ENCODE results near the gene GKN1. TPM values are rescaled to one million over a fixed set of nuclear protein-coding genes. Genes with fewer than 3 reads are reported as not detected.
"Not testable (repeated sequence)": the region's sequence is repeated elsewhere in the genome, so short reads cannot be mapped to it uniquely, and the experiment has no call there.

The GKN1 gene
- total and polyA plus RNA-seq, 4 donors, result 0.15 TPM; not detected in 3

- H3K36me3 ChIP-seq (ENCODE audit: control insufficient read depth in 4 of 4, insufficient read depth in 4 of 4, low read length in 4 of 4), result no peaks in the 10 kb centered on the region
- no peaks in the 10 kb centered on the region for H3K9me3 ChIP-seq (ENCODE audit: control insufficient read depth in 4 of 4, insufficient read depth in 3 of 4, low read length in 3 of 4)
- WGBS, 2 donors, result 44% methylated on average over 3 of the region's 3 CpGs
- ATAC-seq (ENCODE audit: insufficient read depth, low FRiP score) (peak; percentile 55), DNase-seq (peak in 2 of 3 donors; percentile 33)
- no peak overlapping the region for H3K9ac ChIP-seq (ENCODE audit: insufficient read depth in 1 of 2, low read length in 2 of 2)
- no peak for TF ChIP-seq CTCF (IDR thresholded peaks at IDR 0.05; ENCODE audit: control extremely low read depth, extremely low read depth)
- no peaks in the 10 kb centered on the region for H3K27me3 ChIP-seq (ENCODE audit: control insufficient read depth in 3 of 3, insufficient read depth in 3 of 3, low read length in 2 of 3)
- H3K27ac ChIP-seq (ENCODE audit: low read depth in 1 of 2, low read length in 1 of 2), result no peak overlapping the region
- no peak overlapping the region for H3K4me3 ChIP-seq
- peaks cover 0 to 7% (median 0%) of the 10 kb centered on the region in 5 donors for H3K4me1 ChIP-seq (ENCODE audit: control insufficient read depth in 5 of 5, insufficient read depth in 5 of 5, low read length in 5 of 5)
Measured at GRCh38 chr2:68946117-68946516, 28.3 kb upstream of the GKN1 start.

- TF ChIP-seq CTCF (IDR thresholded peaks at IDR 0.05; ENCODE audit: control extremely low read depth, extremely low read depth), result no peak
- WGBS, 2 donors, result 34 to 63% methylated on average over 1 of the region's 1 CpG
- Histone ChIP-seq H3K9ac (ENCODE audit: insufficient read depth in 1 of 2, low read length in 2 of 2) (no peak overlapping the region), H3K9me3 (ENCODE audit: control insufficient read depth in 4 of 4, insufficient read depth in 3 of 4, low read length in 3 of 4) (no peaks in the 10 kb centered on the region), H3K27me3 (ENCODE audit: control insufficient read depth in 3 of 3, insufficient read depth in 3 of 3, low read length in 2 of 3) (no peaks in the 10 kb centered on the region), H3K27ac (ENCODE audit: low read depth in 1 of 2, low read length in 1 of 2) (no peak overlapping the region), H3K4me1 (ENCODE audit: control insufficient read depth in 5 of 5, insufficient read depth in 5 of 5, low read length in 5 of 5) (peaks cover 0 to 5% (median 0%) of the 10 kb centered on the region in 5 donors), H3K36me3 (ENCODE audit: control insufficient read depth in 4 of 4, insufficient read depth in 4 of 4, low read length in 4 of 4) (no peaks in the 10 kb centered on the region), H3K4me3 (no peak overlapping the region)
- ATAC-seq (ENCODE audit: insufficient read depth, low FRiP score) (no peak), DNase-seq (no peak)
Measured at GRCh38 chr2:68948710-68949109, 25.7 kb upstream of the GKN1 start.

GRCh38 chr2:68951899-68952298, 22.5 kb upstream of the GKN1 start:
- no peaks in the 10 kb centered on the region for H3K27me3 ChIP-seq (ENCODE audit: control insufficient read depth in 3 of 3, insufficient read depth in 3 of 3, low read length in 2 of 3)
- WGBS, 2 donors, result 65 to 92% methylated on average over 4 of the region's 4 CpGs
- ATAC-seq (ENCODE audit: insufficient read depth, low FRiP score), result no peak
- no peak overlapping the region for H3K9ac ChIP-seq (ENCODE audit: insufficient read depth in 1 of 2, low read length in 2 of 2)
- no peak for DNase-seq
- peak overlapping the region; percentile 19 for H3K4me3 ChIP-seq
- H3K9me3 ChIP-seq (ENCODE audit: control insufficient read depth in 4 of 4, insufficient read depth in 3 of 4, low read length in 3 of 4), result no peaks in the 10 kb centered on the region
- no peak overlapping the region for H3K27ac ChIP-seq (ENCODE audit: low read depth in 1 of 2, low read length in 1 of 2)
- H3K4me1 ChIP-seq (ENCODE audit: control insufficient read depth in 5 of 5, insufficient read depth in 5 of 5, low read length in 5 of 5), result no peaks in the 10 kb centered on the region
- no peak for TF ChIP-seq CTCF (IDR thresholded peaks at IDR 0.05; ENCODE audit: control extremely low read depth, extremely low read depth)
- no peaks in the 10 kb centered on the region for H3K36me3 ChIP-seq (ENCODE audit: control insufficient read depth in 4 of 4, insufficient read depth in 4 of 4, low read length in 4 of 4)

GRCh38 chr2:68952887-68953521, 21.4 kb upstream of the GKN1 start, which contains the start of gene GKN2:
Gene GKN2, minus strand, starts transcription at chr2:68952893. Its CDS starts 32 bp downstream, at chr2:68952861.
- ATAC-seq (ENCODE audit: insufficient read depth, low FRiP score), result peak; percentile 61
- H3K9ac ChIP-seq (ENCODE audit: insufficient read depth in 1 of 2, low read length in 2 of 2), result no peak within 1 kb of the TSS
- no peak for DNase-seq
- no peaks in the 10 kb centered on the region for H3K9me3 ChIP-seq (ENCODE audit: control insufficient read depth in 4 of 4, insufficient read depth in 3 of 4, low read length in 3 of 4)
- peak within 1 kb of the TSS in 1 of 2 donors; percentile 84 for H3K27ac ChIP-seq (ENCODE audit: low read depth in 1 of 2, low read length in 1 of 2)
- TF ChIP-seq CTCF (IDR thresholded peaks at IDR 0.05; ENCODE audit: control extremely low read depth, extremely low read depth), result no peak
- peak within 1 kb of the TSS; percentile 19 for H3K4me3 ChIP-seq
- no peaks in the 10 kb centered on the region for H3K36me3 ChIP-seq (ENCODE audit: control insufficient read depth in 4 of 4, insufficient read depth in 4 of 4, low read length in 4 of 4)
- no peaks in the 10 kb centered on the region for H3K27me3 ChIP-seq (ENCODE audit: control insufficient read depth in 3 of 3, insufficient read depth in 3 of 3, low read length in 2 of 3)
- WGBS, 2 donors, result 77 to 86% methylated on average over 4 of the region's 4 CpGs
- no peaks in the 10 kb centered on the region for H3K4me1 ChIP-seq (ENCODE audit: control insufficient read depth in 5 of 5, insufficient read depth in 5 of 5, low read length in 5 of 5)

- not testable (repeated sequence) for H3K4me3 ChIP-seq; DNase-seq; H3K4me1 ChIP-seq (ENCODE audit: control insufficient read depth in 5 of 5, insufficient read depth in 5 of 5, low read length in 5 of 5); H3K27me3 ChIP-seq (ENCODE audit: control insufficient read depth in 3 of 3, insufficient read depth in 3 of 3, low read length in 2 of 3); H3K9me3 ChIP-seq (ENCODE audit: control insufficient read depth in 4 of 4, insufficient read depth in 3 of 4, low read length in 3 of 4); H3K9ac ChIP-seq (ENCODE audit: insufficient read depth in 1 of 2, low read length in 2 of 2); ATAC-seq (ENCODE audit: insufficient read depth, low FRiP score); H3K27ac ChIP-seq (ENCODE audit: low read depth in 1 of 2, low read length in 1 of 2); H3K36me3 ChIP-seq (ENCODE audit: control insufficient read depth in 4 of 4, insufficient read depth in 4 of 4, low read length in 4 of 4)
- 95 to 97% methylated on average over 5 of the region's 5 CpGs for WGBS, 2 donors
Measured at GRCh38 chr2:68955432-68955831, 19.0 kb upstream of the GKN1 start.

All from lung (tissue), 12 donors.